ENCODE measurements around the gene ELFN1.
"Not testable (repeated sequence)": the region's sequence is repeated elsewhere in the genome, so short reads cannot be mapped to it uniquely, and the experiment has no call there.

The ELFN1 gene

DNA sequence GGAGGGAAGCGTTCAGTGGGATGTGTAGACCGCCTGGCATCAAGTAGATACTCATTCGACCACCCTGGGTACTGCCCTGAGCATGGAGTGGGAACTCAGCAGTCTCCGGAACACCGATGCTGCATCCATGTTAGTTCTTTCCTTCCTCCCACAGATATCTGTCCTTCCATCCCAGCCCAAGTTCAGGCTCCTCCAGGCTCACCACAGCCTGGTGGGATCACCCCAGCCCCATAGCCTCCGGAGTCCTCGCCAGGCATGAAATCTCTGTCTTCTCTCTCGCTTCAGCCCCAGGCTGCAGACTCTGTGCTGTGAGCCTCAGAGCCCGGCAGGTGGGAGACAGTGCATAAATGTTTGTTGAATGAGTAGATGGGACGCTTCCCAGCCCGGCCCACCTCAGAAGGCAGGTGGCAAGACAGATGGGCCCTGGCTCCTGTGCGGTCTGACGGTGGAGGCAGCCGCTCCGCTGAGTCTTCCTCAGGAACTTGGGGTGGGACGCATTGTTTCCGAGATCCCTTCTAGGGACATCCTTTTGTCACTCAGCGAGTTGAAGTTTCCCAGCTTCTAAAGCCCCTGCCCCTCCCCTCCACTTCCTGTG, 42.9 kb downstream of the ELFN1 start:
- no peak for DNase-seq

GRCh38 chr7:1713502-1714484, 43.7 kb downstream of the ELFN1 start:
- no peak for DNase-seq

GRCh38 chr7:1714583-1715330, 44.7 kb downstream of the ELFN1 start:
- DNase-seq = no peak

DNA sequence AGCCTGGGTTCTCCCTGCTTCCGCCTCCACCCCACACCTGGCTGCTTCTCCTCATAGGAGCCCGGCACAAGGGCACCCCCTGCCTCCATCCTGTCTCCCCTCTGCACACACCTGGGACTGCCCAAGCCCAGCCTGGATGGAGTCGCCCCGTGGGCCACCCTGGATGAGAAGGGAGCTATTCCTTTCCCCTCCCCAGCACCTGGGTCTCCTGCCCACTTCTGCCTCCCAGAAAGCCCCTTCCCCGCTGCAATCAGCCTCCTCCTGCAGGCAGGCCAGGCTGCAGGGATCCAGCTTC, 45.2 kb downstream of the ELFN1 start:
- DNase-seq = no peak

DNA sequence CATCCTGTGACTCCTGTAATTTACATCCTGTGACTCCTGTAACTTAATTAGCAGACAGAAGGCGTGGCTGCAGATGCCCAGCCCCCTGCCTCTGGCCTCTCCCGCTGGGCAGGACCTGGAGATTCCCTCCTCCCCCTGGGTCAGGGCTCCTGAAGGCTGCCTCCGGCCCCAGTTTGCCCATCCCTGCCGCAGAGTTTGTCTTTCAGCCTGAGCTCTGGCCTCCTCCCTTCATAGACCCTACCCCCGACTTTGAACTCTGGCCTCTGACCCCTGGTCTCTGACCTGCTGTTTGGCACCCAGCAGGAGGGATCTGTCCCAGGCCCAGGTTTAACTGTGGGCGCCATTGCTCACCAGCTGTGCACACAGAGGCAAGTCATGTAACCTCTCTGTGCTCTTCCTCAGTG, 45.6 kb downstream of the ELFN1 start:
- no peak for DNase-seq

GRCh38 chr7:1716263-1717094, 46.4 kb downstream of the ELFN1 start:
- peak; percentile 46 for DNase-seq

DNA sequence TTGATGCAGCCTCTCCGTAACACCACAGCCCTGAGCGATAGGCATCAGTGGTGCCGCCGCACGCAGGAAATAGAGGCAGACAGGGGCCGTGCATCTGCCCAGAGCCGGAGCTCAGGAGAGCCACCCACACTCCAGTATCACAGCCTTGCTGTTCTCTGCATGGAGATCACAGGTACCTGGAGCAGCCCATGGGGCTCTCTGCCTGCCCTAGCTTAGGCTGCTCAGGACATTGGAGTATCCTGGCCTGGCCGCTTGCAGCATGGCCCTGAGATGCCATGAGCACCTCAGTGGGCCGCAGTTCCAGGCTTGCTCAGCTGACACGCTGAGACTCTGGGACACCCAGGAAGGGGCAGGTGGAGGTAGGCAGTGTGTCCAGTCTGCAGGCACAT, 47.0 kb downstream of the ELFN1 start:
- DNase-seq = no peak

GRCh38 chr7:1717903-1718676, 48.0 kb downstream of the ELFN1 start:
- DNase-seq = no peak

DNA sequence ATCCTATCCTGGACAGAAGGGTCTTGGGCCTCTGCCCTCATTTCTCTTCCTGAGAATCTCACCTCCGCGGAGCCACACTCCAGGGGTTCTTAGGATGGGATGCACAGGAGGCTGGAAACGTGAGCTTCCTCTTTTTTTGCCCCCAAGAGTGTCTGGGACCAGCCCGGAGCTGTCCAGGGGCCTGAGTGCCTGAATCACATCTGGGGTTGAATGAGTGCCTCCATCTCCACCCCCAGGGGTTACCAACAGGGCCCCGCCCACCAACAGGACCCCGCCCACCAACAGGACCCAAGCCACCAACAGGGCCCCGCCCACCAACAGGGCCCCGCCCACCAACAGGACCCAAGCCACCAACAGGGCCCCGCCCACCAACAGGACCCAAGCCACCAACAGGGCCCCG, 48.8 kb downstream of the ELFN1 start:
- DNase-seq = not testable (repeated sequence)

DNA sequence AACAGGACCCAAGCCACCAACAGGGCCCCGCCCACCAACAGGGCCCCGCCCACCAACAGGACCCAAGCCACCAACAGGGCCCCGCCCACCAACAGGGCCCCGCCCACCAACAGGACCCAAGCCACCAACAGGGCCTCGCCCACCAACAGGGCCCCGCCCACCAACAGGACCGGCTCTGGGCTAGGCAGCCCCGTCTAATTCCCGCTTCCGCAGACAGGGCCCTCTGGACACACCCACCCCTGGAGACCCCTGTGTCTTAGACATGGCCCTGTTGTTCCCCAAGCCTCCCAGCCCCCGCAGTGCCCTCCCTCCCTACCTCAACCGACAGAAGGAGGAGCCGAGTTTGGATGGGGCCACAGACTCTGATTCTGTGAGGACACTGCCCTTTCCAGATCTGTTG, 49.2 kb downstream of the ELFN1 start:
- DNase-seq = not testable (repeated sequence)

GRCh38 chr7:1719913-1720312, 49.8 kb downstream of the ELFN1 start:
- DNase-seq = no peak

DNA sequence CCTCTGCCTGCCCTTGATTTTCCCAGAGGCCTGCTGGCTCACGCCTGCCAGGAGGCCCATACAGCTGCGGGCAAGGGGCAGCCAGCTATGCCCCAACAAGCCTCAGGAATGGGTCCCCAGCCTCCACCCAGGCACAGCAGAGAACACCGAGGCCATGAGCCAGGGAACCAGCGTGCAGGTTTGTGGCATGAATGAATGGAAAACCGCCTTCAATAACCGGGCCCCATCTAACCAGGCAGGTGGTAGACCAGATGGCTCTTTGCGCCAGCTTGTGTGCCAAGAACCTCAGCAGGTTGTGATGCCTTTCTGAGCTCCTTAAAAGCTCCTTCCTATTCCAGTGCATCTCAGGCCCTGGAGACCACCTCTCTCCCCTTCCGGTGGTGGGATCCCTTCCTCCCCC, 50.2 kb downstream of the ELFN1 start:
- no peak for DNase-seq

GRCh38 chr7:1721047-1721690, 51.1 kb downstream of the ELFN1 start:
- no peak for DNase-seq

DNA sequence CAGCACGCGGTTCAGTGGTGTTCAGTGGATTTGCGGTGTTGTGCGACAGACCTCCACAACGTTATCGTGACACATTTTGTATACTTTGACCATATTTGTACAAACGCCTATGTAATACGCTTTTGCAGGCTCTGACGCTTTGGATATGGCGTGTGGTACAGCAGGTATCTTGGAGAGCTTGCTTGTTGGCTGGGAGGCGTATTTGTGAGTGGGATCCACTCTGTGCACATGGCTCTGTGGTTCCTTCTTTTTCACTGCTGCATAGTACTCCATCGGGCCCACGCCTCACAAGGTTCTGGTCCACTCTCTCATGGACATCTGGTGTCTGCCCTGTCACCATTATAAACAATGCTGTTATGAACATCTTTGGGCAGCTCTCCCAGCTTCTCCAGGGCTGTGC, 53.2 kb downstream of the ELFN1 start:
- DNase-seq = no peak

GRCh38 chr7:1724118-1724910, 54.2 kb downstream of the ELFN1 start:
- no peak for DNase-seq

DNA sequence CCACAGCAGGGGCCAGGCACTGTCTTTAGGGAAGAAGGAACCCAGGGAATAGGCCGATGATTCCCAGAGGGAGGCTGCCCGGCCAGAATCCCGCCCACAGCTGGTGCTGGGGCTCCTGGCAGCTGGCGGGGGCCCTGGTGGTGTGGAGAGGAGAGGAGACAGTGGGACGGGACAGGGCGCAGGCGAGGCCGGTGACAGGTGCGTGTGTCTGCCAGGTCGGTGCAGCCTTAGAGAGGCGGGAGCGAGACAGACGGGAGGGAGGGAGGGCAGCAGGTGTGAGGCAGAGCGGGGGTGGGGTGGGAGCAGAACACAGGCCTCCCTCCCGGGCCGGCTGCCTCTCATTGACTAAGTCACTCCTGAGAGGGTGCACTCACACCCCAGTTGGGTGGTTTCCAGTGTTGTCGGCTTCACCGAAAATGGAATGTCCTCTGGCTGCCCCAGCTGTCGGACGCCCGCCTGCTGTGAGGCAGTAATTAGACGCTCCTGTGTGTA, 55.2 kb downstream of the ELFN1 start:
- peak; percentile 37 for DNase-seq

GRCh38 chr7:1725766-1726630, 55.9 kb downstream of the ELFN1 start:
- DNase-seq = no peak

DNA sequence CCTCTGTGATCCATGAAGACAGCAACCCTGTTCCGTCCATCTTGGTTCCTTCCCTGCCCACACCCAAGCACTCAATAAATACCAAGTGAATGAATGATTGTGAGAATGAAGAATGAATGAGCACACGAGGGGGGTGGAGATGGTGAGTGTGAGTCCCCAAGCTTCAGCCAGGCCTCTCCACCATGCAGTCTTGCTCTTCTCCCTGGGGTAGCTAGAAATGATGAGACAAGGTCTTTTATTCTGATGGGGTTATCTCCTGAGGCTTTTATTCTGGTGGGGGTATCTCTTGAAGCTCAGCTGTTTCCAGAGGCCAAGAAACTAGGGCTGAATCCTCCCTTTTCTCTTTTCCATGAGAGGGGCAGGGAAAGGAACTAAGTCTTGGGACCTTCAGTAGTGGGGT, 57.0 kb downstream of the ELFN1 start:
- DNase-seq = no peak

Data from fibroblast of skin of back (primary cell).